ENCODE data around the gene GPRC5A.

DNA sequence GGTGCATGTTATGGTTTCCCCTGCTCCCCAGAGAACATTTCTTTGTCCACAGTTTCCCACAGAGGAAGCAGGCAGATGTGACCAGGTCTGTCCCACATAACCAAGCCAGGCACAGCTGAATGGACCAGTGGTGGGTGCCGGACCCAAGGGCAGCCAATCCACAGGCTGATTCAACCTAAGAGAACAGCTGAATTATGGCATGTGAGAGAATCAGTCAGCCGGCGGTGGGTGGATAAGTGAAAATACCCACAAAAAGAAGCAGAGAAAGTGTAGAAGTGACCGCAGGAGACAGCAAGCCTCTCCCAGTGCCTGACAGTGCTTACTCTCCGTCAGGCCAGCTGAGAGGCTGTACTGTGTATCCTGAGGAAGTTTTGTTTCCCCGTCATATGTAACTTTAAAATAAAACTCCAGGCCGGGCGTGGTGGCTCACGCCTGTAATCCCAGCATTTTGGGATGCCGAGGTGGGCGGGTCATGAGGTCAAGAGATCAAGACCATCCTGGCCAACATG is 45.7 kb downstream of the GPRC5A start:
- no peak for TF ChIP-seq EP300 (IDR thresholded peaks at IDR 0.05)
- TF ChIP-seq, protein P1, sequence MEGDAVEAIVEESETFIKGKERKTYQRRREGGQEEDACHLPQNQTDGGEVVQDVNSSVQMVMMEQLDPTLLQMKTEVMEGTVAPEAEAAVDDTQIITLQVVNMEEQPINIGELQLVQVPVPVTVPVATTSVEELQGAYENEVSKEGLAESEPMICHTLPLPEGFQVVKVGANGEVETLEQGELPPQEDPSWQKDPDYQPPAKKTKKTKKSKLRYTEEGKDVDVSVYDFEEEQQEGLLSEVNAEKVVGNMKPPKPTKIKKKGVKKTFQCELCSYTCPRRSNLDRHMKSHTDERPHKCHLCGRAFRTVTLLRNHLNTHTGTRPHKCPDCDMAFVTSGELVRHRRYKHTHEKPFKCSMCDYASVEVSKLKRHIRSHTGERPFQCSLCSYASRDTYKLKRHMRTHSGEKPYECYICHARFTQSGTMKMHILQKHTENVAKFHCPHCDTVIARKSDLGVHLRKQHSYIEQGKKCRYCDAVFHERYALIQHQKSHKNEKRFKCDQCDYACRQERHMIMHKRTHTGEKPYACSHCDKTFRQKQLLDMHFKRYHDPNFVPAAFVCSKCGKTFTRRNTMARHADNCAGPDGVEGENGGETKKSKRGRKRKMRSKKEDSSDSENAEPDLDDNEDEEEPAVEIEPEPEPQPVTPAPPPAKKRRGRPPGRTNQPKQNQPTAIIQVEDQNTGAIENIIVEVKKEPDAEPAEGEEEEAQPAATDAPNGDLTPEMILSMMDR (IDR thresholded peaks at IDR 0.05): no peak

All from sigmoid colon (tissue), 4 donors.